HUDEP-2 (cell line): ENCODE results near the gene OR52W1.

Experiments used
- DNase-seq, 76 experiments: peaks; one replicate each; lab custom pipeline; 2025; ENCODE audit not compliant: unreplicated experiment in 76 of 76; lab: John Stamatoyannopoulos, UW

Gene OR52W1, protein sequence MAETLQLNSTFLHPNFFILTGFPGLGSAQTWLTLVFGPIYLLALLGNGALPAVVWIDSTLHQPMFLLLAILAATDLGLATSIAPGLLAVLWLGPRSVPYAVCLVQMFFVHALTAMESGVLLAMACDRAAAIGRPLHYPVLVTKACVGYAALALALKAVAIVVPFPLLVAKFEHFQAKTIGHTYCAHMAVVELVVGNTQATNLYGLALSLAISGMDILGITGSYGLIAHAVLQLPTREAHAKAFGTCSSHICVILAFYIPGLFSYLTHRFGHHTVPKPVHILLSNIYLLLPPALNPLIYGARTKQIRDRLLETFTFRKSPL

DNA sequence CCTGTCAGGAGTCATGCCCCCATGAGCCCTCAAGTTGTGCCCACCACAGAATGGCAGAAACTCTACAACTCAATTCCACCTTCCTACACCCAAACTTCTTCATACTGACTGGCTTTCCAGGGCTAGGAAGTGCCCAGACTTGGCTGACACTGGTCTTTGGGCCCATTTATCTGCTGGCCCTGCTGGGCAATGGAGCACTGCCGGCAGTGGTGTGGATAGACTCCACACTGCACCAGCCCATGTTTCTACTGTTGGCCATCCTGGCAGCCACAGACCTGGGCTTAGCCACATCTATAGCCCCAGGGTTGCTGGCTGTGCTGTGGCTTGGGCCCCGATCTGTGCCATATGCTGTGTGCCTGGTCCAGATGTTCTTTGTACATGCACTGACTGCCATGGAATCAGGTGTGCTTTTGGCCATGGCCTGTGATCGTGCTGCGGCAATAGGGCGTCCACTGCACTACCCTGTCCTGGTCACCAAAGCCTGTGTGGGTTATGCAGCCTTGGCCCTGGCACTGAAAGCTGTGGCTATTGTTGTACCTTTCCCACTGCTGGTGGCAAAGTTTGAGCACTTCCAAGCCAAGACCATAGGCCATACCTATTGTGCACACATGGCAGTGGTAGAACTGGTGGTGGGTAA is at the start of gene OR52W1:
Gene OR52W1 (plus strand): TSS at position 51 of the 637 bp plus-strand sequence. CDS start 0 bp downstream, at position 51.
- no peak for DNase-seq

DNA sequence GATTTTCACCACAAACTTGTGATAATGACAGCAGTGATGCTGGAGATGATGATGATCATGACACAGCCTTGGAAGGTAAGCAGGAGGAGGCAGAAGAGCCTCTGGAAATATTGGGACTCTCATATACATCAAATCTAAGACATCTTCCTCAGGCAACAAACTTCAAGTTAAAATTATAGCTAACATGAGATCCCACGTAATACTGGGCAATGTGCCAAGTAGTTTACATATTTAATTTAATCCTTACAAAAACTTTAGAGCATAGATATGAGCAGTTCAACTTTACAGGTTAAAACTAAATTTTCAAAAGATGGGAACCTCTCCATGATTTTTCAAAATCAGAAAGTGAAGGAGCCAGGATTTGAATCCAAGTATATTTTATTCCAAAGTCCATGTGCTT is 47.9 kb upstream of the OR52W1 start:
- no peak for DNase-seq

- DNase-seq = no peak
Measured at GRCh38 chr11:6152126-6152525, 46.9 kb upstream of the OR52W1 start.

GRCh38 chr11:6156628-6157359 is 42.2 kb upstream of the OR52W1 start:
- no peak for DNase-seq

DNA sequence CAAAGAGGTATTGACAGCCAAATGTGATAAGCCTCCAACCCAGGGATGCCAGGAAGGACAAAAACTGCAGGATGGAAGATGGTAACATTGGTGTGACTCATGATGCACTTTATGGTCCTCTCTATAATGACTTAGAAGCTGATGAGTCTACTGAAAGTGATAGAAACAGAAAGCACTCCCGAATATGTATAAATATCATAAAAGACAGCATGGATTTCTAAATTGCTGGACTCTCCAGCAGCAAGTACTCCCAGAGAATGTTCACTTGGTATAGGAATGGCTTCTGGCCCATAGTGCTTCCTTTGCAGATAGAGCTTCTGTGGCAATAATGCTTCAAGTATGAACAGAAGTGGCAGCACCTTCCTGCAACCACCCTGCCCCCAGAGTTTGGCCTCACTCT is 28.8 kb upstream of the OR52W1 start, which contains the start of gene OR52B2:
Gene OR52B2 (minus strand): TSS at position 101 of the 400 bp plus-strand sequence. CDS start 0 bp downstream, at position 101.
- no peak for DNase-seq

GRCh38 chr11:6175440-6175839 is 23.6 kb upstream of the OR52W1 start:
- DNase-seq = no peak

GRCh38 chr11:6191742-6192141 is 7.3 kb upstream of the OR52W1 start:
- DNase-seq = no peak

DNA sequence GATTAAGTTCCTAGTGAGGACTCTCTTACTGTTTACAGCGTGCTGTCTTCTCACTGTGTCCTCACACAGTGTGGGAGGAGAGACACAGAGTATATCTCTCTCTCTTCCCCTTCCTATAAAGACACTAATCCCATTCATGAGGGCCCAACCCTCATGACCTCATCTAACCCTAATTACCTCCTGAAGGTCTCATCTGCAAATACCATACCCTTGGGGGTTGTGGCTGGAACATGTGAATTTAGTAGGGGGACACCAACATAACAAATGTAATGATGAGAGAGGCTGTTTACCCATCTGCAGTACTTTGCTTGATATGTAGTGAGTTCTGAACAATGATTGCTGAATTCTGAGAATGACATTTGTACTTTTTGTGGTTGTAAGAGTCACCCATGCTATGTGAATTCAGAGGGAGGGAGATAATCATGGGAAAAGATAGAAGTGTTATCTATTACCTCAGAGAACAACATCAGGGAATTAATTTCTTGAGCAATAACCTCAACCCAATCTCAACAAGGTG is 4.9 kb upstream of the OR52W1 start:
- DNase-seq = no peak

- no peak for DNase-seq
Measured at GRCh38 chr11:6196396-6196795, 2.6 kb upstream of the OR52W1 start.

DNA sequence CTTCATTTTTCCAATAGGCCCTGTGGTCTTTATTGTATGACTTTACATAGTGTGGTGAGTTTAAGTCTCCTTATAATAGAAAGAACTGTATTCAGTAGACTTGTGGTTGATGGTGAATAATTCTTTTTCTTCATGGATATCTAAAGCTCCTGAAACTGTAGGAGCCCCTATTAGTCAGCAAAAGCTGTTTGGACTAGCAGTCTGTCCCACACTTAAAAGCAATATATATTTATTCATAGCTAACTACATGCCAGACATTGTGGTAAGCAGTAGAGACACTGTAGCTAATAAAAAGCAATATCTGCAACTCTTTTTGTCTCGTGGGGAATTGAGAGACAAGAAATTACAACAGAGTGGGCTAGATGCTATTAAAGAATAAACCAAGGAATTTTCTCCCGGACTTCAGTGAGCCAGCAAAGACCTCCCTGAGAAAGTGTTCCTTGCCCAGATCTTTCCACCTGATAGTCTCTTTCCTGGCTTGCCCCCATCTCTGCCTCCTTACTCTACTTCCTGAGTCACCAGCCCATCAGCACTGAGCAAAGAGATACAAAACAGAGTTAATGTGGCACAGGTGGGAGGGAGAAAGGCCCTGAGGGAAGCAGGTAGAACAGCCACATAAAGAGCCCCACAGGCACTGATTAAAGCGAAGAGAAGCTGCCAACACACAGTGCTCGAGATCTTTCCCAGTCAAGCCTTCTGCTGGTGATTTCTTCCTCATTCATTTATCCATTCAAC is 1.4 kb upstream of the OR52W1 start:
- no peak for DNase-seq

DNA sequence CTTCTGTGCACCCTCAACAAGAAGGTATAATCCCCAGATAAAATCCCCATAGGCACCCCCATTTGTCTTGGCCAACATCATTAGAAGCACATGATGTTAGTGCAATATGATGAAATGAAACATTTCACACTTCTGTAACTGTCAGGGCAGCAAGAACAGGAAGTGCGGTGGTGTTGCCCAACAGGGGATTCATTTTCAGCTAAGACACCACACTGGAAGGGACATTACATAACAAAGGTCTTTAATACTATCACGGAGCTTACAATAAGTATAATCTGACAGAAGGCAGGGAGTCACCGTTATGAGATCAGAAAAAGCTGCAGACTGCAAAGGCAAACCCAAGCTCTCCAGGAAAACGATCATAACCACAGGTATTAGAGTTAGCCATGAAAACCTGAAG is 2.0 kb downstream of the OR52W1 start:
- no peak for DNase-seq

DNA sequence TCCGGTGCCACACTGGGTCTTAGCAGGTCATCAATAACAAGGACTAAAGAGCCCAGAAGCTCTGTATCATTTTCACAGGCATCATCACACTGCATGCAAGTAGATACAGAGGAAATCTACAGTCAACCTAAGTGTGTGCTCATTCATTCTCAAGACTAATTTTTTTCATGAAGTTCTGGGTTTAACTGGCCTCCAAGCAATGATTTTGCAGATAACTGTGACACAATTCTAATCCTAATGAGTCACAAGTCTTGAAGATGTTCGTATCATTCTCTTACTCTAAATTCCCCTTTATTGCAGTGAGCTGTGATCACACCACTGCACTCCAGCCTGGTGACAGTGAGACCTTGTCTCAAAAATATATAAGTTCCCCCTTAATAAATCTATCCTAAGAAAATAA is 2.5 kb downstream of the OR52W1 start:
- DNase-seq = no peak

DNA sequence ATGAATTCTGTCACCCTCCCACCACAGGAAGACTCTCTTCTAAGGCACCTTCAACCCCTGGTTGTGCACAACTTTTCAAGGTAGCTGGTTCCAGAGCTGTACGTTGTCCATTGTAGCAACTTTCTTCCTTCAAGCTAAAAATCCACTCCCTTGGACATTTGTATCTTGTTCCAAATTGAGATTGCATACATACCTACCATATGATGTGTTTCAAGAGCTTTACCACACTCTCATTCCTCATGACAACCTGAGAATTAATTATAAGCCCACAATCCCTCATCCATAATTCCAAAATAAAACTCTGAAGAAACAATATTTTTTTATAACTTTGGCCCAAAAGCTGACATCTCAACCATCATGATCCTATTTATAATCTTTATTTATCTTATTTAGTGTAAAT is 3.0 kb downstream of the OR52W1 start:
- DNase-seq = no peak

DNA sequence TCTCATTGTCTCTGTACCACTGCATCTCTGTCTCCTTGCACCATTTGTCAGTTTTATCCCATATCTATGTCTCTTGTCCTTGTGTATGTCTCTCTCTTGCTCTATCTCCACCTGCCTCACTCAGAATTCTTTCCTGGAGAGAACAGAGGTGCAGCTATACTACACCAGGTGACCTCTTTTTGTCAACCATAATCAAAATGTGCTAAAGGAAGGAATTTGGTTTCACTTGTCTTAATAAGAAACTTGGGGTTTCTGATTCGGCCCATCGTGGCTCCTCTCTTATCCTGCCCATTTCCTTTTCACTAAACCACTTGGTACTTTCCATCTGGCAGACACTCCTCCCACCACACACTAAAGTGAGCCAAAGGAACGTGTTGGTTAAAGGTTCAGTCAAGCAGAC is 4.3 kb downstream of the OR52W1 start:
- DNase-seq = no peak

GRCh38 chr11:6204706-6205105 is 5.7 kb downstream of the OR52W1 start:
- no peak for DNase-seq

GRCh38 chr11:6205366-6205765 is 6.3 kb downstream of the OR52W1 start, which contains the start of gene C11orf42:
Gene C11orf42 (plus strand): TSS chr11:6205557. CDS start chr11:6205616, 59 bp downstream.
- no peak for DNase-seq

GRCh38 chr11:6206456-6207180 is 7.6 kb downstream of the OR52W1 start:
- DNase-seq = no peak

- no peak for DNase-seq
Measured at GRCh38 chr11:6209801-6210200, 10.8 kb downstream of the OR52W1 start.

DNA sequence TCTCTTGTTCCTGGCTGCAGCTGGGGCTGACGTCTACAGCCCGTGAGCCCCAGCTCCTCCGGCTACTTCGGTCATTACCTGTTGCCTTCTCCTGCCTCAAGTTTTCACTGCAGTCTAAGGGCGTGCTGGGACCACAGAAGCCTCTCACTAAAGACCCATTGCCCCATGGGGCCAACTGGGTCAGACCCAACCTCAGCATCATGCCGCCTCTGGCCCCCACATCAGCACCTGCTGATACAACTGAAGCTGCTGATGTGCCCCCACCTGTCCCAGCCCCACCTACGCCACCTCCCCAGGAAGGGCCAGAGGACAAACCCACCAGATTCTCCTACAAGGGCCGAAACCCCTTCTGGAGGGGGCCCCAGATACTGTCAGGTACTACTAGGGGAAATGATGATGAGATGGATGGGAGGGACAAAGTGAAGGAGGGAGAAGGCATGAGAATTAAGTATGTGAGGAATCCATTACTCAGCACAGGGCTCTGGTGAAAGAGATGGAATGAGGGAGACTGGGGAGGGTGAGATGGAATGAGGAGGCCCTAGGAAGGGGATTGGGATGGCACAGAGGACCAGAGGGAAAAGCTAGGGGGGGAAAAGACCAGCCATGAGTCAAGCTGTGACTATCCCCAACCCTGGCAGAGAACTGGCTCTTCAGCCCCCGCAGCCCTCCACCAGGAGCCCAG is 11.4 kb downstream of the OR52W1 start:
- DNase-seq = no peak
